ENCODE results near the gene CDK14.

- TF ChIP-seq EP300 (conservative IDR thresholded peaks at IDR 0.05; ENCODE audit: poor library complexity, severe bottlenecking) (no peak), MXI1 (conservative IDR thresholded peaks at IDR 0.05; ENCODE audit: poor library complexity, severe bottlenecking) (no peak), CTCF (IDR thresholded peaks at IDR 0.05; ENCODE audit: poor library complexity, severe bottlenecking) (no peak), EZH2 (IDR thresholded peaks at IDR 0.05; ENCODE audit: borderline replicate concordance, insufficient read depth, low read length, poor library complexity, severe bottlenecking) (no peak), RAD21 (conservative IDR thresholded peaks at IDR 0.05) (no peak), TAF1 (IDR thresholded peaks at IDR 0.05; ENCODE audit: low read depth) (no peak), REST (IDR thresholded peaks at IDR 0.05; ENCODE audit: borderline replicate concordance) (no peak), POLR2AphosphoS5 (IDR thresholded peaks at IDR 0.05) (no peak)
These were observed 144.3 kb downstream of the CDK14 start for GRCh38 chr7:90740386-90740785.
